AG08396 (cell line): ENCODE measurements around the gene MORC1.

Source experiments
- DNase-seq: peaks from one replicate; pipeline ENCODE4 v3.0.0; 2012; ENCODE audit warnings: low spot score, mixed read lengths

The MORC1 gene

GRCh38 chr3:108946292-108947285, 171.3 kb downstream of the MORC1 start:
- DNase-seq: no peak

- no peak for DNase-seq
Measured at GRCh38 chr3:108940568-108941263, 177.2 kb downstream of the MORC1 start.

- no peak for DNase-seq
Measured at GRCh38 chr3:108940166-108940565, 177.8 kb downstream of the MORC1 start.

- DNase-seq: no peak
Measured at GRCh38 chr3:108936924-108937689, 180.8 kb downstream of the MORC1 start.

GRCh38 chr3:108931035-108931434, 186.9 kb downstream of the MORC1 start:
- DNase-seq: no peak

- no peak for DNase-seq
Measured at GRCh38 chr3:108918866-108919265, 199.1 kb downstream of the MORC1 start.

- DNase-seq: peak; percentile 69
Measured at GRCh38 chr3:108914774-108915641, 202.9 kb downstream of the MORC1 start.

- no peak for DNase-seq
Measured at GRCh38 chr3:108909799-108910198, 208.1 kb downstream of the MORC1 start.
